HG03575 (cell line): ENCODE data around the gene TMEM108.

Source experiments
- ATAC-seq: cut with Tn5 transposase; IDR thresholded peaks from one replicate; pipeline ENCODE4 v1.9.1; 2021; ENCODE audit not compliant: unreplicated experiment, insufficient number of reproducible peaks, low FRiP score; ENCODE audit errors: extremely low read depth

Gene TMEM108

DNA sequence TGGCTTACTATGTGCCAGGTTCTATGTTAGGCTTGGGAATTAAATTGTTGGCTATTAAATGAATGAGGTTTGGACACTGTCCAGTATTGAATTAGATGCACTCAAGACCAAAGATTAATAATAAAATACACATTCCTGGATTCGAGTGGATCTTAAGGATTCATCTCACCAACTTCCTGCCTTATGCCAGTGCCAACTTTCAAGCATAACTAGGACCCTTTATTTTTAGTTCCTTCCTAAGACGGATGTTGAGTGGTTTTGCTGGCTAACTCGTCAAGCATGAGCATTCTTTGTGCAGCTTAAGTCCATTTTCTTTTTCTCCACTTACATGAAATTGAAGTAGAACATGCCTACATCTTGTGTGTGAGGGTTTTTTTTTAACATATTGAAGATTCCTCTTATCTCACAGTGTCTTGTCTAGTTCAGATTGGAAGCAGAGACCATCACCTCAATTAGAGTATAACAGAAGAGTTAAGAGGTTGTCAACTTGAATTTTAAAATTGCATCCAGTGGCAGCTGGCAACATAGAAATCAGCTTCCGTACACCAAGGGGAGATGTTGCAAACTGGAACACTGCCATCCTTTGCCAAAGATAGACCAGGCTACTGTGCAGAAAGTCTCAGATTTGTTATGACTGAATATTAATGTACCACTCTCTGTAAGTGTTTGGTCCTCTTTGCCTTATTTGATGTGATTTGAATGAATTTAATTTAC is 255.4 kb downstream of the TMEM108 start:
- ATAC-seq, result no peak

DNA sequence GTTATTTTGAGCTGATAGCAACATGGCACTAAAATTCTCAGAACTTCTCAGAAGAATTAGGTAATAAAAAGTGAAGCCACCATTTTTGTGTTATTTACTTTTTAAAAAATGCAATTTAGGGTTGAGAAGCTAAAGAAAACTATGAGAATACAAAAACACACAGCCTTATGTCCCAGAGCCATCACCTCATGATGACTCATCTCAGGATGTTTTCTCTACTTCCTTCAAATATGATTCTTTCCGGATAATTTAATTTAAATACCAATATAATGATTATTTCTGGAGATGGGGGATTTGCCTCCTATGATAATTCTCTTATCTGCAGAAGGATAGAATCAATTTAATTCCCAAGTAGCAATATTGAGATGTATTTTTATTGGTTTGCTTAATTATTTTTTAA is 256.1 kb downstream of the TMEM108 start:
- no peak for ATAC-seq

DNA sequence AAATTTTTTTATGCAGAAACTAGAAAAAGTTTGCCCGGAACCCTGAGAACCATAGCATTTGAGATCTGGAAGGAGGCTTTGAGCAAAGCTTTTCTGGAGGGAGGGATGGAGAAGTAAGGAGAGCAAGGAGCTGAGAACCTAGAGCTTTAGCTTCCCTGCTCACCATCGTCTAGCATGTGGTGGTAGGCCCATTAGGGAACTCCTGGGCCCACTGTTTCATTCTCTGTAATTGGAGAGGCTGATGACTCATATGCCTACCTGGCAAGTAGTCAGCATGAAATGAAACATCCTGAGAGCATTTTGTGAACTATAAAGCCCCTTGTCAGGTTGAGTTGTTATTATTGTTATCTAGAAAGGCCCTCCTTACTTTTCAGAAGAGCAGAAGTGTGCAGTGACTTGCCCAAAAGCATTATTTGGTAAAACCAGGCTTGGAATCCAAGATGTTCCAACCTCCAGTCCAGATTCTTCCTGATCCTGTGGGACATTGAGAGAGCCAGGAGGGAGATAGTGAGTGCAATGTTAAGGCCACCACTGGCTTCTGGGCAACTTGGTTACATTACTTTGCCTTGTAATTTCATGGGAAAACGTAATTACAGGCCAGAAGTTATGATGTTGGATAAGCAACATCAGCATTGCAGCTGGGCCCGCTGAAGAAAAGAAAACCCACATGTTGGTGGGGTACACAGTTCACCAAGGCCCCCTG is 257.2 kb downstream of the TMEM108 start:
- no peak for ATAC-seq

DNA sequence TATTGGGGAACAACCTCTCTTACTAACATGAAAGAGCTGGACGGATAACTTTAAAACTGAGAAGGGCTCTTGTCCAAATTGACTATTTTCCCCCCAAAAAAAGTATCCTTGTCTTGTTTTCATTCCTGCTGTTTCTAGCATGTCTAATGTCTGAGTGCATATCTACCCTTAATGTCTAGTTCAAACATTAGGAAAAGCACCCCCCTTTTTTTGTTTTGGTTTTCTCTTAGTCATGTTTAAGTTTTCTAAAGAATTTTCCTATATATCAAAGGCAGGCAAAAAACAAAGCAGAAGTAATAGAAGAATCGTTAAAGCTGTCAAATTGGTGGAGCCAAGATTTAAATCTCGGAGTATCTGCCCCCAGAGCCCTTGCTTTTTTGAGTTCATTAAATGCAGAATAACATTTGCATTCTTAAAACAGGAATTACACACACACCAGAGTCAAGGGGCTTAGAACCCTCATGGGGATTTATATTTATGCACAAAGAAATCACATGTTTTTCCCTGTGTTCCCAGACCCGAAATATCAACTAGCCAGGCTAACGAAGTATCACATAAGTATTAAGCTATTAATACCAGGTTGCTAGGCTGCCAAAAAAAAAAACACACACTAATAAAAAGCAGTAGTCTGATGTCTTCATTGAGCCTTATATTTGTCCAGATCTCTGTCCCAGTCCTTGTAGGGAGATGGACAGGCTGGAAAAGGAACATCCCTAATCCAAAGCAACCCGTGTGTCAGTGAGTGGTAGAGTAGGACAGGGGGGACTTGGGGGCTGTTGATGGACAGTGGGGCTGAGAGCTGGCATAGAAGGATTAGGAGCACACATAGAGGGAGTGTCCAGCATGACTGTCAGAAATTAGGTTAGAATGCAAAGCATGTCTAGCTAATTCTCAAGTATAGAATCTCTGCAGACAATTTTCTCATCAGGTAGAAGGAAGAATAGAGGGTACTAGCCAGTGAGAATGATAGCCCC is 258.0 kb downstream of the TMEM108 start:
- ATAC-seq, result no peak

DNA sequence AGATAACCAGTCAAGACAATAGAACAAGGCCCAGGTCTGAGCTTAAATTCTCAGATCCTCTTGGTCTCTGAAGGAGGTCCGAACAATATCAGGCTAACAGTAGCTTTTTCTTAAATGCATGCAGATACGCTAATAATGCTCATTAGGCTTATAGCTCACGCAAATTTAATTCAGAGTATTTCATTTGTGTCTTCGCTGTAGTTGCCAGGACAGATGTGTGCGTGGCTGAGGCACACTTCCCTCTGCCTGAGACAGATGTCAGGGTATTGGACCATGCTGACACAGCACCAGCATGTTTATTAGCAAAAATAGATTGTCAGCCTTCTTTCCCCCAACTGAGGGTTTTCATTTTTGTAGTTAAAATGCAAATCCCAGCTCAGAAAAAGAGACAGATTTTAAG is 258.8 kb downstream of the TMEM108 start:
- no peak for ATAC-seq

DNA sequence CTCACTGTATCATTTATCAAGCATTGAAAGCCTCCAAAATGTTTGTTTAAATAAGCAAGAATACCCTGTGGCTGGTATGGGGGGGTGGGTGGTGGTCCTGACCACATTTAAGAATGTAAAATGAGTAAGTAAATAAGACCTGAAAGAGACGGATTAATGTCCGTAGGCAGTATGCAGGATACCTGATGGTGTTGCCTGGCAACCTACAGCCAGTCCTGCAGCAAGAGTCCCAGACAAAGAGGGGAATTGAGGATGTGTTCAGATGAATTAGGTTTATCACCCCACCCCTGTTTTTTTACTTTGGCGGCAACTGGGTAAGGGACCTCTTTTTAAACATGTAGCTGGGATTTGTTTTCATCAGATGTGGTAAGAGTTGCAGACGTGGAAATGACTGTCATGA is 261.9 kb downstream of the TMEM108 start:
- ATAC-seq, result no peak

DNA sequence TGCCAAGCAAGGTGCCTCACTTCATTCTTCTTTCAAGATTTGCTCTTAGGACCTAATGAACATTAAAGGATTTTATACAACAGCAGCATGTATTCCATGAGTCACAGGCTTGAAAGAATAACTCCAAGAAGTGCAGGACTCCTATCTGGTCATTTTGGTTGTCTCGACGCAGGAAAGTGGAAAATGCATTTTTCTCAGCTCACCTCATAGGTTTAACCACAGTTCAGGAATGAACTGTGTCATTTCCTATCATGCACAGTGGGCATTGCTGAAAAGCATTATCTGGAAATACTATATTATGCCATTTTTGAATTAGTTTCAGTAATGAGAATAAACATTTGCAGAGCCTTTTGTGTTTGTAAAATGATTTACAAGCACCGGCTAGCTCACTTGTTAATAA is 263.0 kb downstream of the TMEM108 start:
- ATAC-seq, result no peak

DNA sequence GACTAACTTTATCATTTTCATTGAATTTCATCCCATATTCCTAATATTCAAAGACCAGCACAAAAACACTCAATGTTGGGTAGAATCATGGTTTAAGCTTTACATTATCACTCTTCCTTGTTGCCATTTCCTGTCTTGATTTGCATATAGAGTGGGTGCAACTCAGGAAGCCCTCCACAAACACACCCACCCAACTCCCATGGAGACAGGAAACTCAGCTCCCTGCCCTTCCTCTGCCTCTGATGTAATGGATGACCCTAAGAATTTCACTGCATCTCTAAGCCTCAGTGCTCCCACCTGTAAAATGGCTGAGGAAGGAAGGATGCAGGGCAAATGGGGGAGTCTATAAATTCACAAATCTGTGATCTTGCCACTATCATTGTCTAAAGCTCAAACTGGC is 263.5 kb downstream of the TMEM108 start:
- ATAC-seq, result no peak

DNA sequence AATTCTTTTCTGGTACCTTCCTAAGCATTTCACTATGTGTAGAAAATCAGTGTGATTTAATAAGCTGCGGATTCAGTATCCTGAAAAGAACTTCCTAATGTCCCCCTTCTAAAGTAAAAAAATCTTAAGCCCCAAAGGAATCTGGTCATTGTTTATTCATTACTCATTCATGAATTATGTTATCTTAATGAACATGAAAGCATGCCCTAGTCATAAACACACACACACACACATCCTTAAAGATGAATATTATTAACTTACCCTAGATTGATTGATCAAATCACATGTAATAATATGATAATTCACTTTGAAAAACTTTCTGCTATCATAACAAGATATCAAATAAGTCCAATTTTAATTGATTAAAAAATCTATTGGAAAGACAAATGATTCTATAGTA is 265.2 kb downstream of the TMEM108 start:
- no peak for ATAC-seq

DNA sequence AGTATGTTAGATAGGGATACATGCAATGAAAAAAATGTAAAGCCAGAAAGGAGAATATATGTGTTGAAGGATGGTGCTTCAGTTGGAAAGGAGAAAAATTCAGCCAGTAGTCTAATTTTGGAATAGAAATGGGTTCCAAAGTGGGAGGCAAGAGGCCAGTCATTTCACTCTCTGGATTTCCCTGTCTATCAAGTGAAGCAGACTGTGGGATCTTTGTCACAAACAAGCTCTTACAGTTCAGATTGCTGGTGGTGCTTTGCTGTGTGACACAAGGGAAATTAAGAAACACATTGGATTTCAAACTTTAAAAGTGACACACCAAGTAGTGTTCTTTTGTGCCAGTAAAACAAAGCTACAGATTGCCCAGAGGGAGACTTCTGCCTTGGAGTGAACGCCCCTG is 279.7 kb downstream of the TMEM108 start:
- no peak for ATAC-seq

DNA sequence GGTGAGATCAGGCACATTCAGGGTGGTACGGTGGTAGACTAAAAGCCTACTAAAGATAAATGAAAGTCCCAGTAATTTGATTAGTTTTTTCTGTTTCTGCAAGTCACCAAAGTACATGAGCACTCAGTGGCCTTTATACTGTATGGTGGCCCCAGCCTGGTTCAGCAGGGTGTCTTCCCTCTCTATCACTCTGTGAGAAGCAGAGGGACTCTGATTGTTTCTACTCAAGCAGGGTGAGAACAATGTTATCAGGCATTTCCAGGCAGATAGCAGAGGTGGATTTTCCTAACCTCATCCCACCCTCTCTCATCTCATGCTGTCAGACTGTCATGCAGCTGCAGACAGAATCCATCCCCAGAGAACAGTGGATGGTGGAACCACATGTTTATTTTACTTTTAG is 290.2 kb downstream of the TMEM108 start:
- ATAC-seq, result no peak

DNA sequence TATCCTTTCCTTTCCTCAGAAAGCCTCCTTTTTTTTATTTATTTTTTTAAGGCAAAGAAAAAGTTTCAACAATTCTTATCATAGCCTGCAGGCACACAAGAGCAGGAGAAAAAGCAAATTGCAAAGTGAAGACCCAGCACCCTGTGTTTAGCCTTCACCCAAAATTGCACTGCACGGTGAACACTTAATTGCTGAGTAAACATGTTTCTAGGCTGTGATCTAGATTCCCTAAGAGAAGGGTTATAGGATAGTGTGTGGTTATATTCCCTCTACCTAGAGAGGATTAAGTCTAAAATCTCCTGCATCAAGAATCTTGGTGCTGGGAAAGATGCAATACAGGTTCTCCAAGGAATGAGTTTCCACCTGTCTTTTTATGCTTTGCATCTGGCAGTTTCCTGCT is 291.4 kb downstream of the TMEM108 start:
- no peak for ATAC-seq

DNA sequence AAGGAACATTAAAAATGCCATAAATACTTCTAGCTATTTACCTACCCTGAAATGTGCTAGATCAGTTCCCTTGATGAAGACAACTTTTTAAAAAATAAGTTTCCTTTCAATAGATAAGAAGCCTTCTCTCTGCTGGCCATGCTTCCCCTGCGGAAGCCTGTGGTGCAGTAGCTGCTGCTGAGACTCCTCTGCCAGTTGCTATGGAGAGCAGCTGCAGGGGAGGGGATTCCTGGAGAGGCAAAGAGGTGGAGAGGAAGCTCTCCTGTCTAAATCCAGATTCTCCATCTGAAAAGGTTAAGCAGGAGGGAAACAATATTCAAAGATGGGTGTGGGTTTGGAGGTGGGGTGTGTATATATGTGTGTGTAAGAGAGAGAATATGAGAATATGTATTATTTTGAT is 291.9 kb downstream of the TMEM108 start:
- ATAC-seq, result no peak

DNA sequence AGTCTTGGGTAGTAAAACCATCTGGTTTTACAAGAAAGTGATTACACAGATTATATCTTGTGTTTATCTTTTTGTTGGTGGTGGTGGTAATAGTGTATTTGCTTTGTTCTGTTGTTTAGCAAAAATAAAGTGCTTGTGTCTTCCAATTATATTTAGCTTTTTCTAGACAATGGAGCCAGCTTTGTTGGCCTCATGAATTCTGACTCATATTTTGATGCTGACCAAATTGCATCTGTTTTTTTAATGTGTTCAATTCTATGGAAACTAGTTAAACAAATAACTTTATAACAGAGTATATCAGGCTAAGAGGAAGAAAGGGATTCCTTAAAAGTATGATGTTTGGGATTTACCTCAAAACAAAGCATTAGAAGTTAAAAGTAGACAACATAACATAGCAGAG is 292.3 kb downstream of the TMEM108 start:
- no peak for ATAC-seq

DNA sequence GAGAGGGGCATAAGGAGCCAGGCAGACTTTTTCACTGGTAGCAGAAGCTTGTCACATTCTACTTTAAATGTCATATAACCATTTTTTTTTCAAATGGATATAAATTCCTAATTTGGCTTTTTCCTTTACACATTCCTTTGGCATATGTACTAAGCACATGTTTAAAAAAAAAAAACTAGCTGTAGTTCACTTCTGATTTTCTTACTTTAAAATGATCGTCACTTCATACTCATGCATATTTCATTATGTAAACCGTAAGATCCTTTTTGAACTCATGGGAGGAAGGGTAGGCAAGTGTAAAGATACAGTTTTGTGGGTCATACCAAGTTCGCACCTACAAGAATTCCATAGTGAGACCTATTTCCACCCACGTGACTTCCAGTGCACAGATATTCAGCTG is 316.5 kb downstream of the TMEM108 start:
- ATAC-seq, result no peak

DNA sequence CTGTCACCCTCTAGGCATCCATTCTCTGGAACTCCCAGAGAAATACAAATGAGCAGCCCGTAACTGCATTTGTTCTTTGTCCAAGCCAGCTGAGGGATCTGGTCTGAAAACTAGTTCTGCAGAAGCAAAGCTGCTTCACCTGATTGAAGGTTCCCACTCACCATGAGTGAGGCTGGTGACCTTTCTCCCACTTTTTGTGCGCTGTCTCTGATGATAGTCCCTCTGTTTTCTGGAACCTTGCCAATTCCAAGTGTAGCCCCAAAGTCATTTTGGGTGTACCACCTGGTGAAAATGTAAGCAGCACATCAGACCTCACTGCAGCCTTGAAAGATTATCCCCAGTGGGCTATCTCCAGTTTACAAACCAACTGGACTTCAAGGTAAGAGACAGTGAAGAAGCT is 322.3 kb downstream of the TMEM108 start:
- ATAC-seq, result no peak

DNA sequence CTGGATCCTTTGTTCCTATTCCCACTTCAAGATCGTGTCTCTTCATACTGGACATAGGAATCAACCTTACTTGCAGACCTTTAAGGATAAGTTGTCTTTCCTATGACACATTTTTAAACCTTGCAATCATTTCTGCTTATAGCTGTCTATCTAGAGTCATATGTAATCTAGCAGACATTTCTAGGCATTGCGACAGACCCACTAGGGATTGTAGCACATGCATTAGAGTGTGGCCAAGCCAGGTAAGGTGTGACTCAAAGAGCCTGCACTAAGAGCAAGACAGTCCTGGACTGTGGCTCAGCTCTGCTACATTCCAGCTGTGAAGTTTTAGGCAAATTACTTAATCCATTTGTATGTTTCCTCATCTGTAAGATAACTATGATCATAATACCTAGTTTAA is 322.8 kb downstream of the TMEM108 start:
- ATAC-seq, result no peak

DNA sequence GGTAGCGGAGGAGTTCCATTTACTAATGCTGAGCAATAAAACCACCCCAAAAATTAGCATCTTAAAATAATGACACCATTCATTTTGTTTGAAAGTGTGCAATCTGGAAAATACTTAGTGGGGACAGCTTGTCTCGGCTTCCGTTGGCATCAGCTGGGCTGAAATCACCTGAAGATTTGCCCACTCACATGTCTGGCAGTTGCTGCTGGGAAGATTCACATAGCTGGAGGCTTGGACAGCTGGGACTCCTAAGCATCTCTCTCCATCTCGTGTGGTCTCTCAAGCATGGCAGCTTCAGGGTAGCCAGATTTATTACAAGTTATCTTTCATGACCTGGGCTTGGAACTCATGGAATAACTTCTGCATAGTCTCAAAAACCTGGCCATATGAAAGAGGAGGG is 323.2 kb downstream of the TMEM108 start:
- ATAC-seq, result no peak

DNA sequence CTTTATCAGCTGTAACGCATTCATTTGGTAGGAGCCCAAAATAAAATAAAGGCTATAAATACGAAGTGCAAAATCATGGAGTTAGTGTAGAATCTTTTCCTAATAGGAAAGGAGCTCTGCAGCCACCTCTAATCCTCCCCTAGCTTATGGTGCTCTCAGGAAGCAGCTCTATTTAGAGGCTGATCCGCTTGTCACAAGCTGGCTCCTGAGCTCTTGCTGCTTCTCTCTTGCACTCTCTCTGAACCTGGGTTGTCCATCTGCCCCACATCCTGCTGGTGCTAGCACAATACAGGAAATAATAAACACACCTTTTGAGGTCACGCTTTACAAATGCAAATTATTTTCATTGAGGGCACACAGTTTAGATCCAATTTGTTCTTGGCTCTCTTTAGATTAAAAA is 324.3 kb downstream of the TMEM108 start:
- no peak for ATAC-seq

DNA sequence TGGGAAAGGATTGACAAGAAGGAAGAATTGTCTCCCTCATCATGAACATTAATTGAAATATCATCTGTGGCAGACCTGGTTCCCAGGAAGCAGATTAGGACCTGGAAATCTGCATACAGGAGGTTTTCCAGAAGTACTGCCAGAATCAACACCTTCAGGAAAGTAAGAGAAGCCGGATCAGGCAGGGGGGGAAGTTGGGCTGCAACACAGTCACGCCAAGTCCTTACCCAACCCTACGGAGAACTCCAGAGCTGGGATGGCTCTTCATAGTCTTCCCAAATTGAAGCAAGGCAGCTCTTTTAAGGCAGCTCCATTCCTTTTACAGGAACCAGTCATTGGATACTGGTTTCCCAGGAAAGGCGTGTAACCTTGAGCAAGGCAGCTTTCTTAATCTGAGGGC is 326.5 kb downstream of the TMEM108 start:
- ATAC-seq, result no peak
